ENCODE data around the gene TCERG1L. TPM values are rescaled to one million over a fixed set of nuclear protein-coding genes. Genes with fewer than 3 reads are reported as not detected.

TCERG1L gene
- total RNA-seq, 1 experiment from 2014 or later, result not detected

DNA sequence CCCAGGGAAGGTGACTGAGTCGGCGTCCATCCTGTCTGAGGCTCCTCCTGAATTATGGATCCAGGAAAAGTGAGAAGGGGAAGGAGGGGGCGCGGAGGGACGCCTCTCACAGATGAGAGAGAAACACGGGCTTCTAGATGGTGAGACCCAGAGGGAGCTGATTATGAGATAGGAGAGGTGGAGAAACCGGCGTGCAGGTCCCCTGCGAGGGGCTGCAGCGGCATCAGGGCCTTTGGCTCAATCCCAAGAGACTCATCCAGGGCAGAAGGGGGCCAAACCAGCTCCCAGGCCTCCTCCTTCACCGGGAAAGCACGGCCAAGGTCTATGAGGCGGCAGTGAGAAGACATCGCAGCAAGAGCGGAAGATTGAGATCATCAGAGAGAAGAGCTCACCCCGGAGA is 70.8 kb downstream of the TCERG1L start:
- intact Hi-C loops (cut with micrococcal nuclease; ENCODE audit: unreplicated experiment), result no loop called here
- Mint-ChIP-seq H3K9me3 (ENCODE audit: low read depth, unreplicated experiment) (peaks cover 16% of the 10 kb centered on the region), H3K4me3 (ENCODE audit: low read depth, unreplicated experiment) (no peak overlapping the region), H3K4me1 (ENCODE audit: low read depth, unreplicated experiment) (no peaks in the 10 kb centered on the region), H3K27me3 (ENCODE audit: unreplicated experiment) (no peaks in the 10 kb centered on the region), H3K27ac (ENCODE audit: unreplicated experiment) (no peak overlapping the region), H3K36me3 (ENCODE audit: insufficient read depth, unreplicated experiment) (no peaks in the 10 kb centered on the region)
- CTCF ChIA-PET, result no interaction called here
- DNase-seq, result no peak
- no TSS peak for BruUV-seq (replicated peaks)
- TF ChIP-seq CTCF (IDR thresholded peaks at IDR 0.05; ENCODE audit: unreplicated experiment), result no peak

DNA sequence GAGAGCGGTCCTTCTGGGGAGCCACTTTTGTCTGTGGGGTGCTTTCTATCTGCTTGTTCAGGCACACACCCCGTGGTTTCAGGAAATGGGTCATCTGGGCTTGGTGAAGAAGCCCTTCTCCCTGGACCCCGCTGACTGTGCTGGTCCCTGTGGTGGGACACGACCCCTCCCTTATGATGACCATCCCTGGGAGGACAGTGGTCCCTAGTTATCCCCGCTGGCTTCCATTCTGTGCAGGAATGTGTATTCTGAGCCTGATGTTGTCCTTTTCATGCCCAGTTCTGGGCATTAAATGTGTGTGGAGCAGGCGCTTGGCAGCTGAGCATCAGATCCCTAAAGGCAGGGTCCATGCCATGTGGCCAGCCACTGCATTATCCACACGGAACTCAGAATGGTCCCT is 71.6 kb downstream of the TCERG1L start:
- CTCF ChIA-PET, result no interaction called here
- Mint-ChIP-seq H3K4me1 (ENCODE audit: low read depth, unreplicated experiment) (no peaks in the 10 kb centered on the region), H3K36me3 (ENCODE audit: insufficient read depth, unreplicated experiment) (no peaks in the 10 kb centered on the region), H3K27ac (ENCODE audit: unreplicated experiment) (no peak overlapping the region), H3K4me3 (ENCODE audit: low read depth, unreplicated experiment) (no peak overlapping the region), H3K27me3 (ENCODE audit: unreplicated experiment) (no peaks in the 10 kb centered on the region), H3K9me3 (ENCODE audit: low read depth, unreplicated experiment) (peaks cover 16% of the 10 kb centered on the region)
- DNase-seq, result no peak
- no TSS peak for BruUV-seq (replicated peaks)
- no peak for TF ChIP-seq CTCF (IDR thresholded peaks at IDR 0.05; ENCODE audit: unreplicated experiment)
- intact Hi-C loops (cut with micrococcal nuclease; ENCODE audit: unreplicated experiment), result no loop called here

DNA sequence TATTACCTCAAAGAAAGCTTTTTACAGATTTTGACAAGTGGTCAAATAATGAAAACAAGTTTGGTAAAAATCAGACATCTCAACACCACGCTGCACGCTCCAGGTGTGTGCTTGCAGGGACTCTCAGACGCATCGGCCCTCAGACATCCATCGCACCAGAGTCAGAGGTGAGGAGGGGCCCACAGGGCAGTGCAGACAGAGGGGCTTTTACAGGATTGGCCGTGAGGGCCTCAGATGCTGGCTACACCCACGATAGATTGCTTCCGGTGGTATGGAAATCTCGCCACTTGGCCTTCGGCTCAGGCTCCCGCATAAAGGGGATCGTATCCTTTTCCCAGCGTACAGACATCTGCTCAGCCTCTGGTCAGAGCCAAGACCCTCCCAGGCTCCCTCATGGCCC is 72.1 kb downstream of the TCERG1L start:
- H3K9me3 Mint-ChIP-seq (ENCODE audit: low read depth, unreplicated experiment), result peaks cover 16% of the 10 kb centered on the region
- no peaks in the 10 kb centered on the region for H3K36me3 Mint-ChIP-seq (ENCODE audit: insufficient read depth, unreplicated experiment)
- BruUV-seq (replicated peaks), result no TSS peak

DNA sequence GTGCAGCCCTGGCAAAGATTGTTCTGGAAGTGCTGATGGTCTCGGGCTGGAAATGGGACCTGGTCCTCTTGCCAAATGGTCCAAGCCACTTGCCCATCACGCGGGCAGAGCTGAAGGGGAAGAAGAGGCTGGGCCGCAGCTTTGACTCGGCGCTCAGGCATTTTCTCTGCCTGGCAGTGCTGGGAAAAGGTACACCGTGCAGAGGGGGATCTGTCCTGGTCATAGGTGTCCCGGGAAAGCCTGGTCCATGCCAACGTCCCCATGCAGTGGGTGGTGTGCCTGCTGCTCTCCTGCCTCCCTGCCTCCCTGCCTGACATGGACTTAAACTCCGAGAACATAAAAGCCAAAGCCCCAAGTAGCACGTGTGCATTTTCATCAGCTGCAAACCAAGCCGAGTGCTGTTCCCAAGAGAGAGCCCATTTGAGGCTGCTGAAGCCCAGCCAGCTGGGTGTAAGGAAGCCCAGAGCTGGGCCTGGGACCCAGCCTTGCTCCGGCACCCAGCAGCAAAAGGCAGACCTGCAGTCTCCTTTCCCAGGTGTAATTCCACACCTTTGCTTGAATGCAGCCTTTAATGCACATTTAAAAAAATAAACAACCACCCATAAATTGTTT is 72.7 kb downstream of the TCERG1L start:
- H3K9me3 Mint-ChIP-seq (ENCODE audit: low read depth, unreplicated experiment), result peaks cover 11% of the 10 kb centered on the region

More for the DNA sequence above, 72.1 kb downstream of the TCERG1L start:
- Mint-ChIP-seq H3K27ac (ENCODE audit: unreplicated experiment) (no peak overlapping the region), H3K4me1 (ENCODE audit: low read depth, unreplicated experiment) (no peaks in the 10 kb centered on the region), H3K27me3 (ENCODE audit: unreplicated experiment) (no peaks in the 10 kb centered on the region), H3K4me3 (ENCODE audit: low read depth, unreplicated experiment) (no peak overlapping the region)
- CTCF ChIA-PET, result no interaction called here
- no peak for DNase-seq
- intact Hi-C loops (cut with micrococcal nuclease; ENCODE audit: unreplicated experiment), result no loop called here
- no peak for TF ChIP-seq CTCF (IDR thresholded peaks at IDR 0.05; ENCODE audit: unreplicated experiment)

More for the DNA sequence above, 72.7 kb downstream of the TCERG1L start:
- no peak overlapping the region for H3K4me3 Mint-ChIP-seq (ENCODE audit: low read depth, unreplicated experiment)
- no peak for DNase-seq
- CTCF ChIA-PET, result no interaction called here
- no peaks in the 10 kb centered on the region for H3K36me3 Mint-ChIP-seq (ENCODE audit: insufficient read depth, unreplicated experiment)
- BruUV-seq (replicated peaks), result no TSS peak
- no peaks in the 10 kb centered on the region for H3K4me1 Mint-ChIP-seq (ENCODE audit: low read depth, unreplicated experiment)
- H3K27me3 Mint-ChIP-seq (ENCODE audit: unreplicated experiment), result no peaks in the 10 kb centered on the region
- no peak for TF ChIP-seq CTCF (IDR thresholded peaks at IDR 0.05; ENCODE audit: unreplicated experiment)
- intact Hi-C loops (cut with micrococcal nuclease; ENCODE audit: unreplicated experiment), result no loop called here
- H3K27ac Mint-ChIP-seq (ENCODE audit: unreplicated experiment), result no peak overlapping the region

All from Calu3 (cell line).